ENCODE measurements around the gene FBXL20. TPM values are rescaled to one million over a fixed set of nuclear protein-coding genes. Genes with fewer than 3 reads are reported as not detected.

FBXL20 gene
- total and polyA plus RNA-seq, 11 donors: 3.1 to 21.9 (median 12.2) TPM

- peak overlapping the region in 1 of 12 donors; percentile 2 for H3K27ac ChIP-seq
- H3K4me3 ChIP-seq: no peak overlapping the region
- DNase-seq: no peak
- H3K4me1 ChIP-seq: peaks cover 0 to 22% (median 14%) of the 10 kb centered on the region in 12 donors
- intact Hi-C loops (cut with DNase I): loop anchor here in 3 of 10 donors (5.0 to 10.0 kb wide), 2 partner anchors 130 to 132 kb away; no protein-coding TSS in a partner anchor
- WGBS, 4 donors: 86 to 91% (median 89%) methylated on average over 6 of the region's 6 CpGs
- H3K36me3 ChIP-seq: peaks cover 0 to 50% (median 30%) of the 10 kb centered on the region in 9 donors
- no peak for TF ChIP-seq POLR2A (IDR thresholded peaks at IDR 0.05)
- TF ChIP-seq CTCF (IDR thresholded peaks at IDR 0.05): no peak
- H3K9me3 ChIP-seq: no peaks in the 10 kb centered on the region
- ATAC-seq: no peak
- no peaks in the 10 kb centered on the region for H3K27me3 ChIP-seq
These were observed 3.3 kb upstream of the FBXL20 start for GRCh38 chr17:39404542-39405378.

GRCh38 chr17:39402890-39403605 is 1.6 kb upstream of the FBXL20 start:
- Histone ChIP-seq H3K9me3 (no peaks in the 10 kb centered on the region), H3K27ac (no peak overlapping the region), H3K36me3 (peaks cover 0 to 33% (median 13%) of the 10 kb centered on the region in 9 donors), H3K27me3 (no peaks in the 10 kb centered on the region), H3K4me1 (peaks cover 0 to 32% (median 20%) of the 10 kb centered on the region in 12 donors), H3K4me3 (peak overlapping the region in 6 of 12 donors; percentile 75 to 99 (median 97))
- DNase-seq (no peak), ATAC-seq (no peak)
- 58 to 64% (median 64%) methylated on average over 22 of the region's 22 CpGs for WGBS, 4 donors
- intact Hi-C loops (cut with DNase I): loop anchor here in 3 of 10 donors (5.0 to 10.0 kb wide), 2 partner anchors 128 to 131 kb away; no protein-coding TSS in a partner anchor
- no peak for TF ChIP-seq POLR2A (IDR thresholded peaks at IDR 0.05)
- no peak for TF ChIP-seq CTCF (IDR thresholded peaks at IDR 0.05)

GRCh38 chr17:39402244-39402889 is 941 bp upstream of the FBXL20 start:
- peak; percentile 93 to 95 (median 93) for DNase-seq
- peak; percentile 74 to 91 (median 89) for ATAC-seq
- intact Hi-C loops (cut with DNase I): loop anchor here in 3 of 10 donors (5.0 to 10.0 kb wide), 2 partner anchors 128 to 130 kb away; no protein-coding TSS in a partner anchor
- Histone ChIP-seq H3K36me3 (peaks cover 0 to 26% (median 12%) of the 10 kb centered on the region in 9 donors), H3K9me3 (no peaks in the 10 kb centered on the region), H3K4me1 (peaks cover 0 to 30% (median 20%) of the 10 kb centered on the region in 12 donors), H3K27me3 (no peaks in the 10 kb centered on the region), H3K4me3 (peak overlapping the region; percentile 54 to 99 (median 91)), H3K27ac (peak overlapping the region; percentile 77 to 96 (median 88))
- WGBS, 4 donors: 0 to 1% (median 1%) methylated on average over 24 to 53 of the region's 53 CpGs
- TF ChIP-seq POLR2A (IDR thresholded peaks at IDR 0.05): no peak
- TF ChIP-seq CTCF (IDR thresholded peaks at IDR 0.05): no peak
